Stomach (tissue), 9 donors: Measurements from ENCODE around the gene GBP1. TPM values are rescaled to one million over a fixed set of nuclear protein-coding genes. Genes with fewer than 3 reads are reported as not detected.
A peak's percentile ranks its signal among the peaks of the same experiment; 100 is the strongest.

ENCODE experiments used
- DNase-seq, 2 donors: peaks; one replicate each; pipeline versions ENCODE4 v3.0.0 to v3.0.0-alpha.2; 2013 to 2019
- H3K27ac ChIP-seq, 5 donors: fragments of 200-600 bp in 4 of 5; sonication (generic) in 4 of 5; one replicate each; pipeline ENCODE4 v1.5.1; 2013 to 2019; ENCODE audit warnings: mild to moderate bottlenecking in 1 of 5, moderate library complexity in 1 of 5
- H3K27me3 ChIP-seq, 3 donors: fragments of 200-600 bp; sonication (generic); one replicate each; pipeline ENCODE4 v1.5.1; 2017 to 2019; ENCODE audit warnings: mixed run types in 1 of 3
- H3K36me3 ChIP-seq, 4 donors: fragments of 200-600 bp; sonication (generic); 1 replicate in 3 of 4; 2 replicates in 1 of 4; pipeline ENCODE4 v1.5.1; 2016 to 2019
- H3K4me1 ChIP-seq, 4 donors: fragments of 200-600 bp; sonication (generic); one replicate each; pipeline ENCODE4 v1.5.1; 2016 to 2019
- H3K4me3 ChIP-seq, 4 donors: fragments of 200-600 bp; sonication (generic) in 3 of 4; one replicate each; pipeline ENCODE4 v1.5.1; 2016 to 2019; ENCODE audit warnings: mild to moderate bottlenecking in 1 of 4
- H3K9me3 ChIP-seq, 4 donors: fragments of 200-600 bp; sonication (generic); one replicate each; pipeline ENCODE4 v1.5.1; 2016 to 2019
- CTCF ChIP-seq, 7 experiments: fragments of 450-650 bp in 4 of 7; fragments of 200-600 bp in 3 of 7; sonication (generic) in 3 of 7; IDR thresholded peaks; one replicate each; pipeline ENCODE4 v1.5.1; 2016 to 2019; ENCODE audit warnings: antibody characterized with exemption in 7 of 7, control low read depth in 2 of 7, mild to moderate bottlenecking in 1 of 7
- EP300 ChIP-seq: sonication (generic); formaldehyde crosslinking; IDR thresholded peaks from one replicate; pipeline ENCODE4 v1.6.1; 2017; ENCODE audit warnings: antibody characterized with exemption
- POLR2A ChIP-seq, 4 donors: fragments of 450-650 bp; IDR thresholded peaks; one replicate each; pipeline ENCODE4 v1.6.1; 2016; ENCODE audit warnings: antibody characterized with exemption in 4 of 4, control low read depth in 2 of 4, mild to moderate bottlenecking in 1 of 4, moderate library complexity in 1 of 4
- POLR2AphosphoS5 ChIP-seq, 3 donors: sonication (generic); formaldehyde crosslinking; IDR thresholded peaks; one replicate each; pipeline ENCODE4 v1.6.1; 2016; ENCODE audit warnings: antibody characterized with exemption in 3 of 3
- WGBS, 5 donors: extraction: QIAGEN DNeasy Blood & Tissue Kit in 3 of 5; methylation state at CpG; one replicate each; pipeline versions ENCODE4 v1.1.5 to v1.1.7; 2013 to 2018; 5-methylcytosine and 5-hydroxymethylcytosine counted together
- intact Hi-C: fragments of 100-400 bp; cut with DNase I; formaldehyde crosslinking; loops from one replicate; pipeline ENCODE4 v1.15.1; 2023; ENCODE audit warnings: low total_unique reads
- polyA plus RNA-seq, 3 donors: library from polyadenylated mRNA; stranded (reverse); fragments of 200-250 nt; gene quantifications; one replicate each; pipeline ENCODE4 v1.2.3, GENCODE V29; 2013
- total RNA-seq, 5 donors: library from RNA; depleted of rRNA; stranded (reverse); fragments of >200 nt; gene quantifications; one replicate each; pipeline versions ENCODE4 v1.1.0 to v1.2.3, GENCODE V29; 2014 to 2016
- donor health status: healthy with polysubstance abuse.
- donor health status: Bipolar disorder and iron deficiency.
- donor health status: healthy.

Gene GBP1
- total and polyA plus RNA-seq, 8 donors, result 5.9 to 43.5 (median 22.8) TPM

GRCh38 chr1:89095737-89096136, 30.7 kb upstream of the GBP1 start:
- no peak for TF ChIP-seq CTCF (IDR thresholded peaks at IDR 0.05)
- TF ChIP-seq POLR2AphosphoS5 (IDR thresholded peaks at IDR 0.05), result no peak
- no peak for TF ChIP-seq POLR2A (IDR thresholded peaks at IDR 0.05)
- TF ChIP-seq EP300, result no peak
- Histone ChIP-seq H3K27me3 (no peaks in the 10 kb centered on the region), H3K9me3 (peaks cover 0 to 5% (median 2%) of the 10 kb centered on the region in 4 donors), H3K27ac (no peak overlapping the region), H3K4me3 (no peak overlapping the region), H3K36me3 (no peaks in the 10 kb centered on the region), H3K4me1 (no peaks in the 10 kb centered on the region)
- intact Hi-C loops, result no loop called here
- no peak for DNase-seq
- WGBS, 5 donors, result 89 to 94% (median 91%) methylated on average over 2 of the region's 2 CpGs

- Histone ChIP-seq H3K36me3 (no peaks in the 10 kb centered on the region), H3K27me3 (no peaks in the 10 kb centered on the region), H3K4me3 (no peak overlapping the region), H3K4me1 (peaks cover 0 to 9% (median 0%) of the 10 kb centered on the region in 4 donors), H3K9me3 (no peaks in the 10 kb centered on the region), H3K27ac (no peak overlapping the region)
- 60 to 79% (median 72%) methylated on average over 1 of the region's 1 CpG for WGBS, 5 donors
- intact Hi-C loops, result no loop called here
- DNase-seq, result no peak
- TF ChIP-seq POLR2AphosphoS5 (IDR thresholded peaks at IDR 0.05), result no peak
- no peak for TF ChIP-seq CTCF (IDR thresholded peaks at IDR 0.05)
- no peak for TF ChIP-seq EP300
- TF ChIP-seq POLR2A (IDR thresholded peaks at IDR 0.05), result no peak
Observed at GRCh38 chr1:89089962-89090361, 25.0 kb upstream of the GBP1 start.

- no peaks in the 10 kb centered on the region for H3K36me3 ChIP-seq
- 43 to 65% (median 49%) methylated on average over 10 of the region's 10 CpGs for WGBS, 5 donors
- H3K27ac ChIP-seq, result peak overlapping the region in 3 of 5 donors; percentile 25 to 65 (median 58)
- TF ChIP-seq POLR2AphosphoS5 (IDR thresholded peaks at IDR 0.05) (peak in 2 of 3 donors; percentile 35), CTCF (IDR thresholded peaks at IDR 0.05) (no peak), EP300 (no peak)
- peak overlapping the region in 2 of 4 donors; percentile 10 to 19 for H3K4me3 ChIP-seq
- no peaks in the 10 kb centered on the region for H3K9me3 ChIP-seq
- peak; percentile 65 to 71 for DNase-seq
- intact Hi-C loops, result no loop called here
- peaks cover 0 to 9% (median 0%) of the 10 kb centered on the region in 4 donors for H3K4me1 ChIP-seq
- no peaks in the 10 kb centered on the region for H3K27me3 ChIP-seq
Observed at GRCh38 chr1:89088572-89088971, 23.6 kb upstream of the GBP1 start.

GRCh38 chr1:89087241-89087640, 22.2 kb upstream of the GBP1 start:
- no peaks in the 10 kb centered on the region for H3K36me3 ChIP-seq
- 53 to 68% (median 63%) methylated on average over 8 of the region's 8 CpGs for WGBS, 5 donors
- peaks cover 0 to 9% (median 0%) of the 10 kb centered on the region in 4 donors for H3K4me1 ChIP-seq
- no peaks in the 10 kb centered on the region for H3K9me3 ChIP-seq
- TF ChIP-seq POLR2A (IDR thresholded peaks at IDR 0.05), result no peak
- TF ChIP-seq EP300, result no peak
- TF ChIP-seq POLR2AphosphoS5 (IDR thresholded peaks at IDR 0.05), result no peak
- TF ChIP-seq CTCF (IDR thresholded peaks at IDR 0.05), result no peak
- DNase-seq, result no peak
- H3K27me3 ChIP-seq, result no peaks in the 10 kb centered on the region
- H3K4me3 ChIP-seq, result no peak overlapping the region
- intact Hi-C loops, result no loop called here
- H3K27ac ChIP-seq, result no peak overlapping the region
